OCI-M2 (cell line): Measurements from ENCODE around the gene ATRNL1.
"Not testable (repeated sequence)": the region's sequence is repeated elsewhere in the genome, so short reads cannot be mapped to it uniquely, and the experiment has no call there.

Experiments used
- DNase-seq: peaks from one replicate; lab custom pipeline; 2025; ENCODE audit not compliant: unreplicated experiment; lab: John Stamatoyannopoulos, UW

The ATRNL1 gene

DNA sequence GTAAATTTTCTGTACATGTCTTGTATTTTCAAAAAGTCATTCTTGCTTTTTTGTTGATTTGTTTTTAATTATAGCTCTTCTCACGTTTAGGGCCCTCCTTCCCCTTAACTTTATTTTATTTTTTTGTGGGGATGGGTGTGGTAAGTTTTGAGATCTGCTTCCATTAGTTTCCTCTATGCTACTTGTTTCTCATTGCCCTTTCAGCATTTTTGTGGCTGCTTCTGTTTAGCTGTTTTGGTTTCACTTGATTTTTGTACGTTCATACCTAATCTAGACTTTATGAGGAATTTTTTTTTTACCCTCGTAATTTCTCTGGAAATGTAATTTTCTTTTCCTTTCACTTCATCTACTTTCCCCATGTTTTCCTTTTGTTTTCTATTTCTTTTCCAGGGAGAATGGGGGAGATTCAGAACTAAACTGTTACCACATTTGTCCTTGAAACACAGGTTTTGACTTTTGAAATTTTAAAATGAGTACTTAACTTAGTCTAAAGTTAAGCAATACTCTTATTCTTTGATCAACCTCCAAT lies 80.8 kb downstream of the ATRNL1 start:
- no peak for DNase-seq

DNA sequence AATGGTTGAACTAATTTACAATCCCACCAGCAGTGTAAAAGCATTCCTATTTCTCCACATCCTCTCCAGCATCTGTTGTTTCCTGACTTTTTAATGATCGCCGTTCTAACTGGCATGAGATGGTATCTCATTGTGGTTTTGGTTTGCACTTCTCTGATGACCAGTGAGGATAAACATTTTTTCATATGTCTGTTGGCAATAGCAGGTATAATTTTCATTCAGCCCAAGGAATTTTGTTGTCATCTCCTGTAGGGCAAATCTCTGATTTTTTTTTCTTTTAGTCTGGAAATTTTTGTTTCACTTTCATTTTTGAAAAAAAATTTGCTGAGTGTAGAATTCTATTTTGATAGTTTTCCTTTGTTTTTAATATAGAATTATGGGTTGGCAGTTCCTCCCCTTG lies 114.1 kb downstream of the ATRNL1 start:
- DNase-seq, result not testable (repeated sequence)

DNA sequence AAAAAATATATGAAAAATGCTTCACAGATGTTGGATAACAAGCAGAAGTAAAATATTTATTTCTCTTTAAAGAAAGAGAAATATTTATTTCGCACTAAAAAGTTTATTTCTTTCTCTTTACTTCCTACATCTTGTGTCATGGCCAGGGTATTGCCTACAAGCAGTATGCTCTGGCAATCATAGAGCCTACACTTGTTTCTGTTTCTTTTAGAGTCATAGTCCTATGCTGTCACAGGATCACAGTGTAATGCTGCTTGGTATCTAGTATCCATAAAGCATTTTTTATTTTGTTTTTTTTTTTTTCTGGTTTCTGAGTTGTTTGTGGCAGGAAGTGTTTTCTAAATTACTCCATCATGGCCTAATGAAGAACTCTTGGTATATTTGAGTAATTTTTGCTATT lies 116.0 kb downstream of the ATRNL1 start:
- DNase-seq, result no peak

DNA sequence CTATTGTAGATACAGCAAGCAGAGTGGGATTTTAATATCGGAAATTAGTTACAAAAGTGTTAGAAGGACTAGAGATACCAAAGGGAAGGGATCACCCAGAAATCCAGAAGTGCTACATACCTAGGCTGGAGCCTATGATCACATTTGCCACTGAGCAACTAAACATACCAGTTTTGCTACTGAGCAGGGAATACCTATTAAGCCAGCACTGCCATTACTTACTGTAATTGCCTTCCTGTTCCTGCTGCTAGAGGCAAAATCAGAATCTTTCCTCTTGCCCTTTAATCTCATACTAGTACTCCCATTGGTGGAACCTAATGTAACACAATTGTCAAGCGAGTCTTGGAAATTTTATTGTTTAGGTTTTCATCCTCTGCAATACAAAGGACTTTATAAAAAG lies 121.7 kb downstream of the ATRNL1 start:
- no peak for DNase-seq

DNA sequence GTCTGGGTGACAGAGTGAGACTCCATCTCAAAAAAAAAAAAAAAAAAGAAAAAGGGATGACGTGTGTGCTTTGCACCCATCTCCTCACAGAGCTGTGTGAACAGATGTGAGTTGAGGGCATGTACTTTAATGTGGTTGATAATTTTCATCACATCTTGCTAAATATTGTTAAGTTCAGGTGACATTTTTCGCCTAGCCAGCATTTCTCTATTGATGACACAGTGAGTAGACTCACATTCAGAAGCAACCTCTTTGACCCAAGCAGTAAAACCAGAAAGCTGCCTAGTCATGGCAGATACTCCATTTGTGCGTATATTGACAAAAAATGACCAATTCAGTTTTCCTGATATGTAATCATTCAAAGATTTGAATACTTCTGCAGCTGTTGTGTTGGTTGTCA lies 126.0 kb downstream of the ATRNL1 start:
- DNase-seq, result no peak

DNA sequence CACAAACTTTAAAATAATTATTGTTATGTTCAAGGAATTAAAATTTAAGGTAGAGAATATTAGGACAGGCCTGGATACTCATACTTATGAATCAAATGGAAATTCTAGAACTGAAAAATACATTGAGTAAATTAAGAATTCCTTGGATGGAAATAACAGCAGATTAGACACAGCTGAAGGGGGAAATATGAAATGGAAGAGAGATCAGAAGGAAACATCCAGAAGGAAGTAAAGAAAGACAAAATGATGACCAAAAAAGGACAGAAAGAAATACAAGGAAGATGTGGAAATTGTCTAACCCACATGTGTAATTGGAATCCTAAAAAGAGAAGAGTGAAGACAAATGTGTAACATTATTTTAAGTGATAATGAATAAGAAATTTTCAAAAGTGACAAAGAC lies 128.9 kb downstream of the ATRNL1 start:
- DNase-seq, result no peak

DNA sequence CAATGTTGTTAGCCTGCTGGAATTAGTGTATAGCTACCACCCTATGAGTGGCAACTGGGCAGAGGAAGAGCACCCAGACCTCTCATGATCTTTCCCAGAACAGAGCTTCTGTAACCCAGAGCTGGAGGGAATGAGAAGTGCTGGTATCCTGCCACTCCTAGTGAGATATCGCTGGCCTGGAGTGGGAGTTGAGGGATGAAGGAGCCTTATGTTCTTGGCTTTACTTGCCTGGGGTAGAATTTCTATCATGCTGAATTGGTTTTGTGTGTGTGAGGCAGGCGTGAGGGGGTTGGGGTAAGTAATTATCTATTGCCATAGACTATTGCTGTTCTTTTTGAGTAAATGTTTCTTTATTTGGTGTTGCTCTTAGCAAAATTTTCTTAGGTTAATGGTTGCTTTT lies 146.6 kb downstream of the ATRNL1 start:
- no peak for DNase-seq

DNA sequence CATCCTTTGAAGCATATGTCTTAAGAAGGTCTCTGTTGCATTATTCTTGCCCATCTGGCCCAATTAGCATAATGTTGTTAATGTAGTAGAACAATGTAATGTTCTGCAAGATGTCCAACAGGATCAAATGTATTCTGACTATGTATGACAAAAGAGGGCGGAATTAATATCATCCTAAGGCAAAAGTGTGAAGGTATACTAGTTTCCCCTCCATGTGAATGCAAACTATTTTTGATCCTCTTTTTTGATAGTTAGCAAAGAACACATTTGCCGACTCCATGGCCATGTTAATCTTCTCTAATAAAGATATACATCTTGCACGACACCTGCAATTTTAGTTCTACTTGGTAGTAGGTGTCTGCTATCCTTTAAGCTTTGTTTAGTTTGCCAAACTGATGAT lies 157.6 kb downstream of the ATRNL1 start:
- DNase-seq, result no peak

DNA sequence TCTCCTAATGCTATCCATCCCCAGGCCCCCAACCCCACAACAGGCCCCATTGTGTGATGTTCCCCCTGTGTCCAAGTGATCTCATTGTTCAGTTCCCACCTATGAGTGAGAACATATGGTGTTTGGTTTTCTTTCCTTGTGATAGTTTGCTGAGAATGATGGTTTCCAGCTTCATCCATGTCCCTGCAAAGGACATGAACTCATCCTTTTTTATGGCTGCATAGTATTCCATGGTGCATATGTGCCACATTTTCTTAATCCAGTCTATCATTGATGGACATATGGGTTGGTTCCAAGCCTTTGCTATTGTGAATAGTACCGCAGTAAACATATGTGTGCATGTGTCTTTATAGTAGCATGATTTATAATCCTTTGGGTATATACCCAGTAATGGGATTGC lies 160.6 kb downstream of the ATRNL1 start:
- not testable (repeated sequence) for DNase-seq

DNA sequence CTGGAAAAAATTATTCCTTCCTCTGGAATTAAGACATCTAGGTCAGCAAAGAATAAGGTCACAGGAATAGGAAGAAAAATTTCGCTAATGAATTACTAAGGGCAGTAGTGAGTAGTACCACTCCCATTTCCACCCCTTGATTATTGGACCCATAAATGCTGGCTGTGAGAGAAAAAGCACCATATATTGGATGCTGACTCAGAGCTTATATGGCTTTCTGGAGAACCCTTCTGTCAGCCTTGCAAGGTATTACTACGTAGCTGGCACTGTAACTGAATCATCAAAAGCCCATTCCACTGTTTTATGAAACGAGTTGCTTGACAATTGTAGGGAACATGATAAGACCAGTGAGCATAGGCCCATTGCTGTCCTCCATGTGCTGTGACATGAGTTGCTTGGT lies 179.3 kb downstream of the ATRNL1 start:
- DNase-seq, result no peak

DNA sequence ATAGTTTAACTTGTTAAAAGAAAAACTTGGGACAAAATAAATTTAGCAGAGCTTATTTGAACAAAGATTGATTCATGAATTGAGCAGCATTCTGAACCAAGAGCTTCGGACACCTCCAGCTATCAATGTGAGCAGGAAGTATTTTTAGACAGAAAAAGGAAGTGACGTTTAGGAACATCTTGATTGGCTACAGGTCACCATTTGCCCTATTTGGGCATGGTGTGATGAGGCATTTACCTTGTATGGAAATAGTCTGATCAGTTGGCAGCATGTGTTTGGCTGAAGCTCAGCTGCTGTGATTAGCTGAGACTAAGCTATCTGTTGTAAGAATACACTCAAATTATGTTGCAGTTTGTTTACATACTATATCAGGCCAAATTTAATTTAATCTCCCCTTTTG lies 185.1 kb downstream of the ATRNL1 start:
- DNase-seq, result no peak

DNA sequence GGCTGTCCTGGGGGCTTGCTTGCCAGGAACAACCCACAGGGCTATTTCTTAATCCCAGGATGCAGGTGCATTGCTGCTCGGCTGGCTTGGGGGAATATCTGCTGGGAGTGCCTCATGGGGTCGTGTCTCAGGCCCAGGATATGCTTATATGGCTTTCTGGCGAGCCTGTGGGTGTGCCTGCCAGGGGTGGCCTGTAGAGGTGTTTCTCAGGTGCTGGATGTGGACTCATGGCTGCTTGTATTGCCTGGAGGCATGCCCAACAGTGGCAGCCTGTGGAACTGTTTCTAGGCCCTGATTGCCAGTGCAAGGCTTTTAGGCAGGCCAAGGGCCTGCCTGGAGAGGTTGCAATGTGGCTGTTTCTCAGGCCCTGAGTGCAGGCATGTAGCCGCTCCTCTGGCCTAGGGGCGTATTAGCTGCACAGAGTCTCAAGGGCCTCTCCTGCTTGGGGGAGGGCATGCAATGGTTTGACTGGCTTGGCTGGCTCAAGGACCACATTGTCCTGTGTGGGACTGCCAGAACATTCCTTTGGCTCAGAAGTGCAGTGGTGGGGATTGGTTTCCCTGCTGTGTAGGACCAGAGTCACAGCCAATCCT lies 202.1 kb downstream of the ATRNL1 start:
- DNase-seq, result no peak

DNA sequence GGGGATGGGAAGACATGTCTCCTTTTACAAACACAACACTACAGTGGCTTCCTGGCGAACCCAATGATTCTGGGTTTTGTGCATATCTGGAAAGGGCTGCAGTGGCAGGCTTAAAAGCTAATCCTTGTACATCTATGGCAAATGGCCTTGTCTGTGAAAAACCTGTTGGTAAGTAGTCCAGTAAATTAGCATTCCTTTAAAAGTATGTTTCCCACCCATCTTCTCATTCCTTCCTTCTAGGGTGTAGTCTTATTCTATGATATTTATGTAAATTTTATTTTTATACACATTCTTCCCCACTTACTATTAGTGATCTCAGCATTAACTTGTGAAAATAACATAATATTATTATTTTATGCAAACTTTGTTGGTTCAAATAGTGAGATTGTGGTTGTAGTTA lies 206.9 kb downstream of the ATRNL1 start:
- DNase-seq, result no peak

DNA sequence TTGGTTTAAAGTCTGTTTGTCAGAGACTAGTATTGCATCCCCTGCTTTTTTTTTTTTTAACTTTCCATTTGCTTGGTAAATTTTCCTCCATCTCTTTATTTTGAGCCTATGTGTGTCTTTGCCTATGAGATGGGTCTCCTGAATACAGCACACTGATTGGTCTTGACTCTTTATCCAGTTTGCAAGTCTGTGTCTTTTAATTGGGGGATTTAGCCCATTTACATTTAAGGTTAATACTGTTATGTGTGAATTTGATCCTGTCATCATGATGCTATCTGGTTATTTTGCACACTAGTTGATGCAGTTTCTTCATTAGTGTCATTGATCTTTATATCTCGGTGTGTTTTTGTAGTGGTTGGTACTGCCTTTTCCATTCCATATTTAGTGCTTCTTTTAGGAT lies 226.5 kb downstream of the ATRNL1 start:
- not testable (repeated sequence) for DNase-seq

DNA sequence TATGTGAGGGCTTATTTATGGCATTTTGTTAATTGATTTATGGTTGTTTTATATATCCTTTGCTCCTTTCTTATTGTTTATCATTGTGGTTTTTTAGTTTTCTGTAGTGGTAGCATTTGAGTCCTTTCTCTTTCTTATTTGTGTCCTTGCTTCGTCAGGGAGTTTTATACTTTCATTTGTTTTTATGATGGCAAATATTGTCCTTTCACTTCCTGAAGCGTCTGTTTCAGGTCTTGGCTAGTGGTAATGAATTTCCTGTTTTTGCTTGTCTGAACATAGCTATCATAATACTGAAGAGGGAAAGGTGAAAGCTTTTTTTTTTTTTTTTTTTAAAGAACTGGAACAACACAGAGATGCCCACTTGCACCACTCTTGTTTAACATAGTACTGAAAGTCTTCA lies 228.2 kb downstream of the ATRNL1 start:
- DNase-seq, result no peak

DNA sequence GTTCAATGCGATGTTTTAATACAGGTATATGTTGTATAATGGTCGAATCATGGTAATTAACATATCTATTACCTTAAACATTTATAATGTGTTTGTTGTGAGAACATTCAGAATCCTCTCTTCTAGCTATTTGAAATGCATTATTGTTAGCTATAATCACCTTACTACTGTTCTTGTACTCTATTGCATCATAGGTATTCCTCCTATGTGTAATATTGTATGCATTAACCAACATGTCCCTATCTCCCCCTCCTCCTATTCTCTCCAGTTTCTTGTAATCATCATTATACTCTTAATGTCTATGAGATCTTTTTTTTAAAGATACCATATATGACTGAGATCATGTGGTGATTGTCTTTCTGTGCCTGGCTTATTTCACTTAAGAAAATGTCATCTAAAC lies 235.2 kb downstream of the ATRNL1 start:
- DNase-seq, result no peak

DNA sequence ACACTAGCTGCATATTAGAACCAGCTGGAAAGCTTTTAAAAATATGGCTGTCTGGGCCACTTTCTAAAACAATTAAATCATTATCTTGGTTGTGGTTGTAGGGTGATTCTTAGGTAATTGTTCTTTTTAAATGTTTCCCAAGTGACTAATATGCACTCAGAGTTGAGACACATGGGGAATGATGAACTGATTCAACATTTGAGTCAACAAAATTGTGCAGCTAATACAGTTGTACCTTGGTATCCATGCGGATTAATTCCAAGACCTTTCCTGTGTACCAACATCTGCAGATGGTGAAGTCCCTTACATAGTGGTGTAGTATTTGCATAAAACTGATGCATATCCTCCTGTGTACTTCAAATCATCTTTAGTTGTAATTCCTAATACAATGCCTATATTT lies 242.2 kb downstream of the ATRNL1 start:
- DNase-seq, result no peak

DNA sequence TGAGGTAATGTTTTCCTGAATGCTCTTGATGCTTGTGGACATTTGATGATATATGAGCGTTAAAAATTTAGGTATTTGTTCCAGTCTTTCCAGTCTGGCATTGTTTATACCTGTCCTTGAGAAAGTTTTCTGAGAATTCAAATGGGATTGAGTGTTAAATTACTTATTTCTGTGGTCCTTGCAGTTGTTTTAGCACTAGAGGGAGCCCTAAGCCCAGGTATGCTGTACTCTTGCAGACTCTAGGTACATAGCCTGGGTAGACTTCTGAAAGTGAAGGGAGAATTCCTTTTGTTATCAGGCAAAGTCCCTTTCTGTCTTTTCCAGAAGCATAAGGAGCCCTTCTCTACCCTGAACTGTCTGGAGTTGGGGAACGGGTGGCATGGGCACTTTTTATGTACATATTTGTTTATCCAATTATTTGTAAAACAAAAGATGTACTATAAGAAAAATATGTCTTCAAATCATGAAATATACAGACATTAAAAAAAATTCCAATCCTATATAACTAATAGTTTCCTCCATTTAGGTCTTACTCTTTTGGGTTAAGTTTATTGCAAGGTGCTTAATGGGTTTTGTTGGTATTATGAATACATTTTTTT lies 262.1 kb downstream of the ATRNL1 start:
- DNase-seq, result no peak

DNA sequence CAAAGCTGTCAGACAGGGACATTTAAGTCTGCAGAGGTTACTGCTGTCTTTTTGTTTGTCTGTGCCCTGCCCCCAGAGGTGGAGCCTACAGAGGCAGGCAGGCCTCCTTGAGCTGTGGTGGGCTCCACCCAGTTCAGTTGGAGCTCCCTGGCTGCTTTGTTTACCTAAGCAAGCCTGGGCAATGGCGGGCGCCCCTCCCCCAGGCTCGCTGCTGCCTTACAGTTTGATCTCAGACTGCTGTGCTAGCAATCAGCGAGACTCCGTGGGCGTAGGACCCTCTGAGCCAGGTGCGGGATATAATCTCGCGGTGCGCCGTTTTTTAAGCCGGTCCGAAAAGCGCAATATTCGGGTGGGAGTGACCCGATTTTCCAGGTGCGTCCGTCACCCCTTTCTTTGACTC lies 274.8 kb downstream of the ATRNL1 start:
- not testable (repeated sequence) for DNase-seq

DNA sequence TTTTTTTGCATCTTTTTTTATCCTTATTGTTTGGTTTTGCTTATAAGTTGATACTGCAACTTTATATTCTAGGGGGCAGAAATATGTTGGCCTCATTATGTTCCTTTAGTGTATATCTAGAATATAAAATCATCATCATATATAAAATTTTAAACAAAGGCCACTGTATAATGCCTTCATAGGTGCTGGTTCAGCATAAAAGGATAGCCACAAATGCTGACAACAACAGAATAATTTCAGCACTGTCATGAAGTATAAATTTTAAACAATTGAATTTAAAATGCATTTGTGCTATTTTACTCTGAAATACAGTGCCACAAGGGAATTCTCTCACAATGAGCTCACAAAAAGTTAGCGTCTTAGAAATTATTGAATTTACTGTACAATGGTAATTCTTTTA lies 285.9 kb downstream of the ATRNL1 start:
- no peak for DNase-seq

DNA sequence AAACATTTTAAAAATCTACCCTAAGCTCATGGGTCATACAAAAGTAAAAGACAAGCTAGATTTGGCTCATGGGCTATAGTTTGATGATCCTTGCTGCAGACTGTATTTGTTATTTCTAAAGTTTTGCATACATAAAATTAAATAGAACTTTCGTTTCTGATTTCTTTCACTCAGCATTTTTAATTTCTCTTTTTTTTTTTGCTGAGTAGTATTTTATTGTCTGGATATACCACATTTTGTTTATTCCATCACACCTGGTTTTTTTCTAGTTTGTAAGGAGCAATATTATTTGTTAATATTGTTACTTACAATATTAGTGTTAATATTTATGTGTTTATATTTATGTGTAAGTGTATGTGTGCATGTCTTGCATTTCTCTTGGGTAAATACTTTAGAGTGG lies 291.5 kb downstream of the ATRNL1 start:
- DNase-seq, result no peak

DNA sequence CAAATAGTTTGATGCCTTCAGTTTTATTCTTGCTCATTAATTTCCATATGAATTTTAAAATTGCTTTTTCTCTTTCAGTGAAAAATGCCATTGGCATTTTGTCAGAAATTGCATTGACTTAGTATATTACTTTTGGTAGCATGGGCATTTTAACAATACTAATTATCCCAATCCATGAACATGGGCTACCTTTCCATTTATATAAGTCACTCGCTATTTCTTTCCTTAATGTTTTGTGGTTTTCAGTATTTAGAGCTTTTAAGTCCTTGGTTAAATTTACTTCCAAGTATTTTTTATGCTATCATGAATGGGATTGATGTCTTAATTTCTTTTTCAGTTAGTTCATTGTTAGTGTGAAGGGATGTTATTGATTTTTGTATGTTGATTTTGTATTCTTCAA lies 297.4 kb downstream of the ATRNL1 start:
- no peak for DNase-seq

DNA sequence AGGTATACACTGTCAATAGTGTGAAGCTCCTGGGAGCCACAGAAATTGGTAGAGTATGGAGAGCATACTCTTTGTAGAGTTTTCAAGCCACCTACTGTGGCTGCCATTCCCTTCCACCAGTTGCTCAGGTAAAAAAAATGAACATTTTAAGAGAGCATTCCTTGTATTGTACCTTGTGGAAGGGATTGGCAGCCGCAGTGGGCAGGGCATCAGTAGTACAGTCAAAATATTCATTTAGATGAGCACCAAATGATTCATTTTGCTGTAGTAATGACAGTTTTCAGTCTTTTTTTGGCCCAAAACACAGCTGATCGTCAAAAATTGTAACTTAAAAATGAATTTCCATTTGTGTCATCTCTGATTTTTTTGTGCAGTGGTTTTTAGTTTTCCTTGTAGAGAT lies 304.9 kb downstream of the ATRNL1 start:
- DNase-seq, result no peak
